Inferior parietal cortex (tissue), 1 donor: ENCODE results near the gene ZNRF4.

Experiments used
- DNase-seq: peaks from one replicate; pipeline ENCODE4 v3.0.0-alpha.2; 2016; ENCODE audit errors: extremely low spot score

Gene ZNRF4

DNA sequence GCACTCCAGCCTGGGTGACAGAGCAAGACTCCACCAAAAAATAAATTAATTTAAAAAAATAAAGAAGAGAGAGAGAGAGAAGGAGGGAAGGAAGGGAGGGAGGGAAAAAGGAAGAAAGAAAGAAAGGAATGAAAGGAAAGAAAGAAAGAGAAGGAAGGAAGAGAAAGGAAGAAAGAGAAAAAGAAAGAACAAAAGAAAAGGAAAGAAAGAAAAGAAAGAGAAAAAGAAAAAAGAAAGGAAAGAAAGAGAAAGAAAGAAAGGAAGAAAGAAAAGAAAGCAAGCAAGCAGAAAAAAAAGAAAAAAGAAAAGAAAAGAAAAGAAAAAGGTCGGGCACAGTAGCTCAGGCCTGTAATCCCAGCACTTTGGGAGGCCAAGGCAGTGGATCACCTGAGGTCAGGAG is 14.9 kb upstream of the ZNRF4 start:
- no peak for DNase-seq

DNA sequence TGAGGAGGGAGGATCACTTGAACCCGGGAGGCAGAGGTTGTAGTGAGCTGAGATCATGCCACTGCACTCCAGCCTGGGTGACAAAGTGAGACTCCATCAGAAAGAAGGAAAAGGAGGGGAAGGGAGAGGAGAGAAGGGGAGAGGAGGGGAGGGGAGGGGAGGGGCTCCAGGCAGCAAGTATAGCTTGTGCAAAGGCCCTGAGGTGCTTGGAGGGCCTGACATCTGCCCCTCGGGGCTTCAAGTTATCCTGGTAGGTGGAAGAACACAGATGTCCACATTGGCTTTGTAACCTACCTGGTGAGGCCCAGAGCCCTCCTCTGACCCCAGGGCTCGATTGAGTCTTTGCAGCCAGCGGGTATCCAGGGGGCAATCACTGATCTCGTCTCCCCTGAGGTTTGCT is 11.5 kb upstream of the ZNRF4 start:
- DNase-seq: no peak

DNA sequence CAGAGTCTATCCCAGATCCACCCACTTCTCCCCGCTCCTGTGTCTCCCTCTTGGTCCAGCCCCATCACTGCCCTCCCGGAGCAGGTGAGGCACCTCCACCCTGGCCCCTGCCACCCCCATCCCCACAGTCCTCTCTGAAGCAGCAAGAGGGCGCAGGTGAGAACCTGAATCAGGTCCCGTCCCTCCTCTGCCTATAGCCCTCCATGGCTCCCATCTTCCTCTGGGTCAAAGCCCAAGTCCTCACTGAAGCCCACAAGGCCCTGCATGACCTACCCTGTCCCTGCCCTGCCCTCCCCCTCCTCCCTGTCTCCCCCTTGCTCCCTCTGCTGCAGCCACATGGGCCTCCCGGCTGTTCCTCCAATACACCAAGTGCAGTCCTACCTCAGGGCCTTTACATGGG is 10.8 kb upstream of the ZNRF4 start:
- DNase-seq: no peak

DNA sequence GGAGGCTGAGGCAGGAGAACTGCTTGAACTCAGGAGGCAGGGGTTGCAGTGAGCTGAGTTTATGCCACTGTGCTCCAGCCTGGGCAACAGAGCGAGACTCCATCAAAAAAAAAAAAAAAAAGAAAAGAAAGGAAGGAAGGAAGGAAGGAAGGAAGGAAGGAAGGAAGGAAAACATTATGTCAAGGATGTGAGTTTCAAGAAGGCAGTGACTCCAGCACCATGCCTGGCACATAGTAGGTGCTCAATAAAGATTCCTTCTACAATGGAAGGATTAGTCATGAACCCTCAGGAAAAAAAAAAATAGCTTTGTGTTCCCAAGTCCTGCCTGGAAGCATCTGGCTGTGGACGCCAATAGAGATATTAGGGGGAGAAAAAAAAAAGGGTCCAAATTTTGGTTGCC is 10.1 kb upstream of the ZNRF4 start:
- DNase-seq: no peak

DNA sequence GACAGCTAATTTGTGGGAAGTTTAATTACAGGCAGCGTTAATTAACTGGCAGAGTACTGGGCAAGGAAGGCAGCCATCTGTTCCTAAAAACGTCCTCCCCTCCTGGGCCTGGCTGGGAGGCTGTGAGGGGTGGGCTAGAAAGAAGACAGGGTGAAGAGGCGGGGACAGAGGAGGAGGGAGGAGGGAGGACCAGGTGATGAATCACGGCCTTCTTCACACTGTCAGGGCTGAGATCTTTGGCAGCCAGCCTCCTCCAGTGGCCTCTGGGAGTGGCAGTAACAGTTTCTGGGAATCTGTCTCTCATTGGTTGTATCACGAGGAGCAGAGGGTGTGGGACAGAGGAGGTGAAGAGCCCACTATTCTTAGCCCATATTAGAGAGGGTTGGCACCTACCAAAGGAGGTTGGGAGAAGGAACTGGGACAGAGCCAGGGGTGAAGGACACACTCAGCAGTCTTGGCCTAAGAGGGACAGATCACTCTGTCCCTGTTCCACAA is 9.6 kb upstream of the ZNRF4 start:
- no peak for DNase-seq

DNA sequence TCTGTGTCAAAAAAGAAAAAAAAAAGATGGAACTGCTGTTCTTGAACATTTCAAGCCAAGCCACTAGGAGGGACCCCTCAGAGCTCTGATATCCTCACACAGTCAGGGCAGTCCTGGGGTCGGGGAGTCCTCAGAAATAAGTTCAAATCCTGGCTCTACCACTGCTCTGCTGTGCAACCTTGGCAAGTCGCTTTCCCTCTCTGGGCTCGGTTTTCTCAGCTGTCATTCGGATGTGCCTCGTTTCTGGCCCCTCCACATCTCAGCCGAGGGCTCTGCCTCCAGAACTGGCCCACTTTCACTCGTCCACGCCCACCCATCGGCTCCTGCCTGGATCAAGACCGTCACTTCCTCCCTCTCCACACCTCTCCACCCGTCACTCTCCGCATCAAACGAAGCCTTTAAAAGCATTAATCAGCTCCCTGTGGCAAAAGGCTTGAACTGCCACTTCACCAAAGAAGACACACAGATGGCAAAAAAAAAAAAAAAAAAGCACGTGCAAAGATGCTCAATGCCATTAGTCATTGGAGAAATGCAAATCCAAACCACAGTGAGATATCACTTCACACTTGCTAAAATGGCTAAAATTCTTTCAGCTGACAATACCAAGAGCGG is 7.4 kb upstream of the ZNRF4 start:
- no peak for DNase-seq

DNA sequence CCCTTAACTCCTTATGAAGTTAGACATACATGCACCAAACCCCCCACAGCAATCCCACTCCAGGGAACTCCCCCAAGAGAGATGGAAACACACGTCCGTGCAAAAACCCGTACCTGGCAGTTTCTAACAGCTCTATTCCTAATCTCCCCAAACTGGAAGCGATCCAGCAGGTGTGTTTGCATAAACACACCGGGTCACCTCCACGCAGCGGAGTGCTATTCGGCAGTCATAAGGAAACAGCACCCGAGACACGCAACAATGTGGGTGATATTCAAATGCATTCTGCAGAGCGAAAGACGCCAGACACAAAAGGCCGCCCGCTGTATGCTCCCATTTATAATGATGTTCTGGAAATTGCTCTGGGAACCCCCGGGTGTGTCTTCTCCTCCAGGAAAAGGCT is 6.8 kb upstream of the ZNRF4 start:
- no peak for DNase-seq

DNA sequence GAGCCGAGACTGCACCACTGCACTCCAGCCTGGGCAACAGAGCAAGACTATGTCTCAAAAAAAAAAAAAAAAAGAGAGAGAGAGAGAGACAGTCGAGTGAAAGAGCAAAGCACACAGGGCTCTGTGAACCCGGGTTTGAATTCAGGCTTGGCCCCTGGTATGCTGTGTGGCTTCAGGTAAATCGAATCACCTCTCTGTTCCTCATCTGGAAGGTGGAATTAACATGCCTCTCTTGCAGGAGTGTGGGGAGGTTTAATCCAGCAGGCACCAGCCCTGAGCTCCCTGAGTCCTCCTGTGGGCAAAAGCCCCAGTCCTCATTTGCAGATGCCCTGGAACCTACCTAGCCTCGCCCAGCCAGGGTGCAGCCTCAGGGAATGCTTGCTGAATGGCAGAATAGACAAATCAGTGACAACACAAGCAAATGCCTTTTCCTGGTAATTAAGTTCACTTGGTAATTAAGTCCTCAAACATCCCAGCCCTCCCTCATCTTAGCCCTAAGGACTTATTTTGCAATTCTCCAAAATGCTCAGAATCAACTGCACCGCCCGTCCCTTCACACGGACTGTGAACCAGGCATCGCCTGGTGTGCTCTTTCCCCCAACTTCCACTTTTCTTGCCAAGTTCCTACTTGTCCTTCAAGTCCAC is 4.6 kb upstream of the ZNRF4 start:
- DNase-seq: no peak

DNA sequence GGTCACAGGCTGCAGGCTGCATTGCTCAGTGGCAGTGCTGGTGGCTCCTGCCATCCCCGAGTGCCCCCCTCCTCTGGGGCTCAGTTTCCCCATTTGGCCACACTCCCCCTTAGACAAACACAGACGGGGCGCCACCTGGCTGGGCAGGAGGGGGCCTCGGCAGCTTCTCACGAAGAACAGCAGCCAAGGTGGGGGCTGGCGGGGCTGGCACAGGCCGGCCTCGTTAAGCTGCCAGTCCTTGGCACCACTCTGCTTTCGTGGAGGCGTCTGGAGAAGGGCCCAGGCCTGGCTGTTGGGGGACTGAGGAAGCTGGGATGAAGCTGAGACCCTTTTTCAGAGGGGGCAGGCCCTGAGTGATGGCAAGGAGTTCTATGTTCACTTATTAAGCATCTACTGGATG is 3.7 kb upstream of the ZNRF4 start:
- no peak for DNase-seq

DNA sequence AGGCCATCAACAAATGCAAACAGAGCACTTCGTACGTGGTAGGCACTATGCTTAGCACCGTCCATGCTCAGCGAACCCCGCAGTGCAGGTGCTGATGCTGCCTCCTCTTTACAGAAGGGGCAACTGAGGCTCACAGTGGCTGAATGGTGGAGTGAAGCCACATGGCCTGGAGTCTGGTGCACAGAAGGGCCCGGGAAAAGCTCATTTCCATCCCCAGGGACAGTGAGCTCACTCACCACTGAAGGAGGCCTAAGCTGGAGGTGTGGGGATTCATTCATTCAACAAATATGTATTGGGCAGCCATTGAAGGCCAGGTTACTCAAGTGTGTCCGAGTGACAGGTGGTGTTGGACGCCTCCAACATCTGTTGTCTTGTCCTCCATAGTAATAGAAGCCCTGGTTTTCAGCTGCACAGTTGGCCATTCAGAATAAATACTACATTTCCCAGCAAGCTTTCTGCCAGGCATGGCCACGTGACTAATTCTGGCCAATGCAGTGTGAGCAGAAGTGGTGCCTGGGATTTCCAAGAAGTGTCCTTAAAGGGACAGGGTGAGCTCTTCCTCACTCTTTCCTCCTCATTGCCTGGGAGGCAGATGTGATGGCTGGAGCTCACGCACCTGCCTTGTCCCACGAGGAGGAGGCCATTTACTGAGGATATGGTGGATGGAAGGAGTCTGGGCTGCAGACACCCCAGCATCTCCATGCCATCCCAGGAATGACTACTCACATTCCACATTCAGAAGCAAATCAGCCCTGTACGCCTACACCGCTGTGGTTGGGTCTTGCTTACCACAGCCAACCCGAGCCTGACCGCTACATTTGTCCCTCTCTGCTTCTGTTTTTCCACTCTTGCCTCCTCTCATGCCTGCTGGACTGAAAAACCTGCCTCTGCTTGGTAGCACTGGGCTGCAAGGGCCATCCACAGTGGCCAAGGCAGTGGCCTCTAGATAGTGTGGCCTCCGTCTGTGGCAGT is 2.3 kb upstream of the ZNRF4 start:
- no peak for DNase-seq

DNA sequence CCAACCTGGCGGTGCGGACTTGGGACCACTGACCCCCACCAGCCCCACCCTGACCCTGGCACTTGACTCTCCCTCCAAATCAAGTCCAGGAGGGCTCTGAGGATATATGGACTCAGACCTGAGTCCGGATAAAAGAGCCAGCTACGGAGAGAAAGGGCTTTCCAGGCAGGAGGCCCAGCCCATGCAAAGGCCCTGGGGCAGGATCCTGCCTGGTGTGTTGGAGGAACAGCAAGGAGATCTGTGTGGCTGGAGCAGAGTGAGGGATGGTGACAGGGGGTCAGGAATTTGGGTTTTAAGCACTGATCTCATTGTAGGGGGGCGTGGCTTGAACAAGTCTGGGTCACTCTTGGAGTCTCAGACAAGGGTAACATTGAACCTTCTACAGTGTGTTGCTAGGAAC is 474 bp upstream of the ZNRF4 start:
- no peak for DNase-seq

DNA sequence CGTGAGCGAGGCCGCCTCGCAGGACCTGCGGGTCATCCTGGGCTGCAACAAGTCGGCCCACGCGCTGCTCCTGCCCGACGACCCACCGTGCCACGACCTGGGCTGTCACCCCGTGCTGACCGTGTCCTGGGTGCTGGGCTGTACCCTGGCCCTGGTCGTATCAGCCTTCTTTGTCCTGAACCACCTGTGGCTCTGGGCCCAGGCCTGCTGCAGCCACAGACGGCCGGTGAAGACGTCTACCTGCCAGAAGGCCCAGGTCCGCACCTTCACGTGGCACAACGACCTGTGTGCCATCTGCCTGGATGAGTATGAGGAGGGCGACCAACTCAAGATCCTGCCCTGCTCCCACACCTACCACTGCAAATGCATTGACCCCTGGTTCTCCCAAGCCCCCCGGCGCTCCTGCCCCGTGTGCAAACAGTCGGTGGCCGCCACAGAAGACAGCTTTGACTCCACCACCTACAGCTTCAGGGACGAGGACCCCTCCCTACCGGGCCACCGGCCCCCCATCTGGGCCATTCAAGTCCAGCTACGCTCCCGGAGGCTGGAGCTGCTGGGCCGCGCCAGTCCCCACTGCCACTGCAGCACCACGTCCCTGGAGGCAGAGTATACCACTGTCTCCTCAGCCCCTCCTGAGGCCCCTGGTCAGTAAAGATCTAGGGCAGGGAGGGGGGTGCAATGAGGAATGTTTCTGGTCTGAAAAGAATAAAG is 1.1 kb downstream of the ZNRF4 start:
- no peak for DNase-seq

DNA sequence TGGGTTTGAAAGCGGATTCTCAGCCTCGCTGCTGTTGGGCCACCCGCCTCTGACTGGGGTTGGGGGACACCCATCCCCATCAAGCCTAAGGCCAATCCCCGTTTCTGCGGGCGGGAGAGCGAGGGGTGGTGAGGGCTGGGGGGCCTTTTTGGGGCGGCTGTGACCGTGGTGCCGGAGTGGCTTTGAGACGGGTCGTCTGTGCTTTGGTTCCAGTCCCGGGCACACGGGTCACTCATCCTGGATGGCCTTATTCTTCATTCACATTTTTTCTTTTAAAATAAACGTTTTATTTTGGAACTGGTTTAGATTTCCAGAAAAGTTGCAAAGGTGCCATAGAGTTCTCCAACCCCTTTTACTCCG is 1.6 kb downstream of the ZNRF4 start:
- no peak for DNase-seq

DNA sequence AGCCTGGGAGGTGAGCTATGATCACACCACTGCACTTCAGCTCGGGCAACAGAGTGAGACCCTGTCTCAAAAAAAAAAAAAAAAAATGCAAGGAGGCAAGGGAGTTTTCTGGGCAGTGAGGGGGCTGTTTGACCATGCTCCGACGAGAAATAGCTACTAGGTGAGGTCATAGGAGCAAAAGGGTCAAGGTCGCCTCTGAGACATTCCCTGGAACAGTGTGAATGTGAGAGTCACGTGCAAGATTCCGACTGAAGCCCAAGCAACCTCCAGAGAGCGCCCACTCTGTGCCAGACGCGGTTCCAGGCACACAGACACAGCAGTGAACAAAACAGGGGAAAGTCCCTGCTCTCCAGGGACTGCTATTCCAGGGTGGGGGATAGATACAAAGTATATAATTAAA is 2.5 kb downstream of the ZNRF4 start:
- DNase-seq: no peak

DNA sequence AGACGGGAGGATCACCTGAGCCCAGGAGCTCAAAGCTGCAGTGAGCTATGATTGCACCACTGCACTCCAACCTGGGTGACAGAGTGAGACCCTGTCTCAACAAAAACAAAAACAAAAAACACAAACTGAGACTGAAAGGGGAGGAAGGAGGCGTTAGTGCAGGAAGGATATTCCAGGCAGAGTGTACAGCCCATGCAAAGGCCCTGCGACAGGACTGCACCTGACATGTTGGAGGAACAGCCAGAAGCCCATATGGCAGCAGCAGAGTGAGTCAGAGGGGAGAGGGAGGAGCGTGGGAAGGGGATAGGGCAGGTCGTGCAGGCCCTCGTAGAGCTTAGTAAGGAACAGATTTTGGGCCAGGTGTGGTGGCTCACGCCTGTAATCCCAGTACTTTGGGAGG is 3.2 kb downstream of the ZNRF4 start:
- DNase-seq: no peak

DNA sequence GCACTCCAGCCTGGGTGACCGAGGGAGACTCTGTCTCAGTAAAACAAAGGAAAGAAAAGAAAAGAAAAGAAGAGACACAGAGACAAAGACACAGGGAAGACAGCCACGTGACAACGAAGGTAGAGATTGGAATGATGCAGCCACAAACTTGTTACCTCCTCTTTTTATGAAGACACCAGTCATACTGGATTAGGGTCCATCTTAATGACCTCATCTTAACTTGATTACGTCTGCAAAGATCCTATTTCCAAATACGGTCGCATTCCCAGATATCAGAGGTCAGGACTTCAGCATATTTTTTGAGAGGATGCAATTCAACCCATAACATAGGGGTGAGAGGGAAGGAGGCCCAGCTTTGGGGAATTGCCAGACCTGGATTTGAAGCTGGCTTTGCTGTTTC is 4.1 kb downstream of the ZNRF4 start:
- no peak for DNase-seq

DNA sequence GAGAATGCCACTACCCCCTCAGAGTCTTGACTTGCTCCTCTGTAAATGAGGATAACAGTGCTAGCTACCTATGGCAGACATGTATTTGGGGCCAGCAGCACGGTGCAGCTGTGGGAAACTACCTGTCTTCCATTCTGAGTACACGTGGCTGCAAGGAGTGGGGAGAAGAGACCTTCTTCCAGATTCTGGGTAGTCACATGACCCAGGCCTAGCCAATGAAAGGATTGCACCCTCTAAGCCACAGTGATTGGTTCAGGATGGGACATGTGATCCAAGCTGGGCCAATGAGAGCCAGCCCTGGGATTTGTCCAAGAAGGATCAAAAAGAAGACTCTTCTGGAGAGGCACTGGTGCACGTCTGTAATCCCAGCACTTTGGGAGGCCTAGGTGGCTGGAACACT is 5.5 kb downstream of the ZNRF4 start:
- no peak for DNase-seq

DNA sequence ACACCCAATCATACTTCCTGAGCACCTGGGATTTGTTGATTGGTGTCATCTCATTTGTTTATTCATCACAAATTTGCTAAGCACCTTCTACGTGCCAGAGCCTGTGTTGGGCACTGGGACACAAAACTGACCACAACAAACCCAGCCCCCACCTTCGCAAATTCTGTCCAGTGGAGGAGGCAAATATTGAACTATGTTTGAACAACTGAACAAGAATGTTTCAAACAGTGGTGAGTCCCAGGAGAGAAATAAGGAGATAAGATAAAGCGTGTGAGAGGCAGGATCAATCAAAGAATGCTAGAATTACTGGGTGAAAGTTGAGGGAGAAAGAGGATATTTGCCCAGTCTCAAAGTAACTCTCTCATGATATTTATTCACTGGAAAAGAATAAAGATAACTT is 8.7 kb downstream of the ZNRF4 start:
- no peak for DNase-seq

DNA sequence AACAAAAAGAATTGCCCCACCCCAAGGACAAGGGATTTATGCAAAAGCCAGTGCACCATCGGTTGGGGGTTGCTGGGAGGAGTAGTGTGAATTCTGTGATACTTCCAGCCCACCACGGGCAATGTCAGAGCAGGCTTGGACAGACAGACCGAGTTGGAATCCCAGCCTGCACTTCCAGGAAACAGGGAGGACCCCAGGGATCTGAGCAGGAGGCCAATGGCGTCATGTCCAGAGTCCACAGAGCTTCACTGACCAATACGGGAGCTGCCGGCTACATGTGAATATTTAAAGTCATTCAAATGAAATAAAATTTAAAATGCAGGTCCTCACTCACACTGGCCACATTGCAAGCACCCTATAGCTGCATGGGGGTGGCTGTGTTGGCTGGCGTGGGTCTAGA is 10.9 kb downstream of the ZNRF4 start:
- no peak for DNase-seq

DNA sequence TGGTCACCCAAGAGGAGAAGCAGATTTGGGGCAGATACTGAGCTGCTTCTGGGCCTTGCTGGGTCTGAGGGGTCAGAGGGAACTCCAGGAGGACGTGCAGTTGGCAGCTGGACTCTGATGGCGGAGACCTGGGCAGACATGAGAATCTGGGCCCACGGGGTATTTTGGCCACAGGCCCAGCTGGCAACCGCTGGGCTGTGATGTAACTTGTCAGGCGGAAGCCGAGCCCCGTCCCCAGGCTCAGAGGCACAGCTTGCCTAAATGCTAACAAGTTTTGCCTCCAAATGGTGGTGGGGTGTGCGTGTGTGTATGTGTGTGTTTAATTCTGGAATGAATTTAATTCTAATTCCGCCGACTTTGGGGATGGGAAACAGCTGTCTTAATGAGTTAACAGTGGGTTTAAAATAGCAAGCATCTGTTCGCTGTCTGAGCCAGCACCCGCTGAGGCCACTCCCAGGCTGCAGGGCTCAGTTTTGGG is 11.6 kb downstream of the ZNRF4 start:
- no peak for DNase-seq

DNA sequence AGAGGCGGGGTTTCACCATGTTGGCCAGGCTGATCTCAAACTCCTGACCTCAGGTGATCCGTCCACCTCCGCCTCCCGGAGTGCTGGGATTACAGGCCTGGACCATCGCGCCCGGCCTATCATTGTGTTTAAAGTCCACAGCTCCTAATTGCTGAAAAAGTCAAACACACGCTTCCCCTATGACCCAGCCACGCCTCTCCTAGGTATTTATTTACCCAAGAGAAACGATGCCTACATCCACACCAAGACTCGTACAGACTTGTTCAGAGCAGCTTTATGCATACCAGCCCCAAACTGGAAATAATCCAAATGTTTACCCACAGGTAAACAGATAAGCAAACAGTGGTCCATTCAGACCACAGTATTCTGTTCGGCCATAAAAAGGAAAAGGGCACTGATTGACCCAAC is 15.1 kb downstream of the ZNRF4 start:
- DNase-seq: no peak

DNA sequence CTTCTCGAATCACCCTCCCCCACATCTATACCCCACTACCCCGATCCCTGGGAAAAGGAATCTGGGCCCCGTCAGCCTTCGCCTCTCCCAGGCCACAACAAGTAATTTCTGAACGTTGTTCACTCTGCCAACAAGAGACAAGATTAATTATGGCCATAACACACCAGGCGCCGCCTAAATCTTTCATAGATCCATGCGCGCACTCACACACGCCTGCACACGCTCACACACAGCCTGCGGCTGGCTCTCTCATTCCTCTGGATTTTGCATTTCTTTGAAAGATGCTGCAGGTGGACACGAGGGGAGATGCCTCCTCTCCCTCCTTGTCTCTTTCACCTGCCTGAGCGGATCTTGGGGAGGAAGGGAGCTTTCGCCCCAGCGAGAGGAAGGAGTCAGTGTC is 17.1 kb downstream of the ZNRF4 start:
- no peak for DNase-seq
